CD14-positive monocyte (primary cell): ENCODE data around the gene LLGL2. TPM values are rescaled to one million over a fixed set of nuclear protein-coding genes. Genes with fewer than 3 reads are reported as not detected.

Source experiments
- DNase-seq, 3 donors: peaks; one replicate each; pipeline ENCODE4 v3.0.0-alpha.2; 2011 to 2022
- H2AFZ ChIP-seq: 2 replicates; pipeline ENCODE4 v1.6.0; 2012; ENCODE audit warnings: mild to moderate bottlenecking, low read depth, low read length, inconsistent platforms; ENCODE audit not compliant: insufficient read depth, poor library complexity, severe bottlenecking
- H3K27ac ChIP-seq, 2 donors: 1 replicate in 1 of 2; 2 replicates in 1 of 2; pipeline ENCODE4 v1.5.1; 2012 to 2013; ENCODE audit warnings: low read length in 2 of 2, control low read depth in 1 of 2, inconsistent platforms in 1 of 2, low read depth in 1 of 2, mild to moderate bottlenecking in 1 of 2
- H3K27me3 ChIP-seq, 2 donors: one replicate each; pipeline versions ENCODE4 v1.6.0 to v1.6.1; 2011 to 2013; ENCODE audit warnings: low read length in 2 of 2; ENCODE audit not compliant: control insufficient read depth in 2 of 2, insufficient read depth in 2 of 2
- H3K36me3 ChIP-seq, 2 donors: replicated peaks in 1 of 2; 1 replicate in 1 of 2; 2 replicates in 1 of 2; pipeline versions ENCODE4 v1.5.1 to v1.6.1; 2012 to 2013; ENCODE audit warnings: low read length in 2 of 2, control low read depth in 1 of 2, inconsistent platforms in 1 of 2, mild to moderate bottlenecking in 1 of 2; ENCODE audit not compliant: insufficient read depth in 2 of 2, control insufficient read depth in 1 of 2
- H3K4me1 ChIP-seq, 2 donors: 1 replicate in 1 of 2; 2 replicates in 1 of 2; pipeline versions ENCODE4 v1.5.1 to v1.6.1; 2012 to 2013; ENCODE audit warnings: low read length in 2 of 2, control low read depth in 1 of 2, inconsistent platforms in 1 of 2, mild to moderate bottlenecking in 1 of 2, moderate library complexity in 1 of 2; ENCODE audit not compliant: insufficient read depth in 2 of 2, control insufficient read depth in 1 of 2
- H3K4me2 ChIP-seq: replicated peaks from 2 replicates; pipeline ENCODE3; 2012; ENCODE audit warnings: low read length, moderate library complexity, mild to moderate bottlenecking; ENCODE audit not compliant: poor library complexity, severe bottlenecking; ENCODE audit errors: extremely low read depth
- H3K4me3 ChIP-seq, 3 experiments: fragments of 200-600 bp in 1 of 3; sonication (generic) in 1 of 3; replicated peaks in 1 of 3; 1 replicate in 2 of 3; 2 replicates in 1 of 3; pipeline ENCODE4 v1.5.1; 2011 to 2013; ENCODE audit warnings: low read length in 3 of 3, mild to moderate bottlenecking in 3 of 3, control low read depth in 2 of 3, low read depth in 2 of 3, inconsistent platforms in 1 of 3, moderate library complexity in 1 of 3
- H3K79me2 ChIP-seq: 2 replicates; pipeline ENCODE4 v1.6.0; 2012; ENCODE audit warnings: mild to moderate bottlenecking, control low read depth, inconsistent platforms, low read length, moderate library complexity; ENCODE audit not compliant: insufficient read depth
- H3K9ac ChIP-seq: 2 replicates; pipeline ENCODE4 v1.6.0; 2017; ENCODE audit warnings: low read length, mild to moderate bottlenecking; ENCODE audit not compliant: insufficient read depth, poor library complexity, severe bottlenecking
- H3K9me3 ChIP-seq, 2 donors: replicated peaks in 1 of 2; 1 replicate in 1 of 2; 2 replicates in 1 of 2; pipeline versions ENCODE4 v1.5.1 to v1.6.1; 2012 to 2013; ENCODE audit warnings: low read length in 2 of 2, control low read depth in 1 of 2; ENCODE audit not compliant: control insufficient read depth in 1 of 2, insufficient read depth in 1 of 2
- H4K20me1 ChIP-seq: 2 replicates; pipeline ENCODE4 v1.6.0; 2012; ENCODE audit warnings: mild to moderate bottlenecking, low read length, control low read depth, moderate library complexity; ENCODE audit not compliant: insufficient read depth
- H3K27ac Mint-ChIP-seq, 7 donors: one replicate each; pipeline ENCODE4 v1.8.0; 2020; ENCODE audit warnings: mild to moderate bottlenecking in 7 of 7, mixed read lengths in 7 of 7, moderate library complexity in 6 of 7, inconsistent platforms in 2 of 7
- H3K27me3 Mint-ChIP-seq, 3 donors: one replicate each; pipeline ENCODE4 v1.8.0; 2021 to 2022; ENCODE audit warnings: low read depth in 3 of 3, mild to moderate bottlenecking in 3 of 3, mixed read lengths in 3 of 3, moderate library complexity in 3 of 3, inconsistent platforms in 1 of 3
- H3K36me3 Mint-ChIP-seq, 2 donors: one replicate each; pipeline ENCODE4 v1.8.0; 2020; ENCODE audit warnings: mixed read lengths in 2 of 2, inconsistent platforms in 1 of 2, mild to moderate bottlenecking in 1 of 2
- H3K4me1 Mint-ChIP-seq: one replicate; pipeline ENCODE4 v1.8.0; 2020; ENCODE audit warnings: mild to moderate bottlenecking, mixed read lengths
- H3K4me3 Mint-ChIP-seq, 2 donors: one replicate each; pipeline ENCODE4 v1.8.0; 2020; ENCODE audit warnings: mild to moderate bottlenecking in 2 of 2, mixed read lengths in 2 of 2, moderate library complexity in 1 of 2
- H3K9me3 Mint-ChIP-seq, 7 donors: one replicate each; pipeline ENCODE4 v1.8.0; 2020 to 2022; ENCODE audit warnings: mixed read lengths in 7 of 7, mild to moderate bottlenecking in 6 of 7, moderate library complexity in 6 of 7, inconsistent platforms in 2 of 7
- CTCF ChIP-seq: fragments of 200-600 bp; IDR thresholded peaks from one replicate; pipeline ENCODE4 v1.8.0; 2022; ENCODE audit warnings: antibody characterized with exemption, mild to moderate bottlenecking
- WGBS: methylation state at CpG from one replicate; pipeline ENCODE4 v1.1.5; 2013; ENCODE audit warnings: missing lambda C conversion rate; ENCODE audit not compliant: insufficient coverage; 5-methylcytosine and 5-hydroxymethylcytosine counted together
- intact Hi-C, 2 donors: fragments of 100-400 bp; cut with micrococcal nuclease; formaldehyde crosslinking; loops; one replicate each; pipeline versions ENCODE4 v1.15.0 to v1.15.1; 2023
- polyA plus RNA-seq, 3 donors: library from polyadenylated mRNA; depleted of rRNA in 1 of 3; unstranded in 2 of 3; stranded (reverse) in 1 of 3; fragments of 300-500 nt in 2 of 3; fragments of >200 nt in 1 of 3; fragmentation: Illumina TruSeq in 2 of 3; gene quantifications; 1 replicate in 2 of 3; 2 replicates in 1 of 3; pipeline ENCODE4 v1.2.3, GENCODE V29; 2012 to 2021

The LLGL2 gene
- polyA plus RNA-seq, 3 donors, result 4.8 to 7.5 (median 5.5) TPM

- H3K9me3 Mint-ChIP-seq, result peaks cover 0 to 2% (median 0%) of the 10 kb centered on the region in 7 donors
- no peak overlapping the region for H3K4me2 ChIP-seq
- no peak overlapping the region for H3K9ac ChIP-seq
- H3K27me3 ChIP-seq, result no peaks in the 10 kb centered on the region
- TF ChIP-seq CTCF, result no peak
- no peak overlapping the region for H3K4me3 Mint-ChIP-seq
- H3K27ac ChIP-seq, result no peak overlapping the region
- H3K4me1 ChIP-seq, result no peaks in the 10 kb centered on the region
- no peaks in the 10 kb centered on the region for H3K79me2 ChIP-seq
- H4K20me1 ChIP-seq, result no peaks in the 10 kb centered on the region
- no peak for DNase-seq
- H3K27me3 Mint-ChIP-seq, result peaks cover 0 to 5% (median 0%) of the 10 kb centered on the region in 3 donors
- no peaks in the 10 kb centered on the region for H3K4me1 Mint-ChIP-seq
- no peaks in the 10 kb centered on the region for H3K36me3 ChIP-seq
- 96% methylated on average over 4 of the region's 4 CpGs for WGBS
- intact Hi-C loops, result no loop called here
- H3K4me3 ChIP-seq, result no peak overlapping the region
- H3K9me3 ChIP-seq, result no peaks in the 10 kb centered on the region
- H2AFZ ChIP-seq, result no peak overlapping the region
- H3K27ac Mint-ChIP-seq, result no peak overlapping the region
- H3K36me3 Mint-ChIP-seq, result no peaks in the 10 kb centered on the region
Measured at GRCh38 chr17:75550139-75550465, 24.6 kb downstream of the LLGL2 start.

- H2AFZ ChIP-seq, result no peak overlapping the region
- intact Hi-C loops, result no loop called here
- no peak overlapping the region for H3K9ac ChIP-seq
- H3K9me3 Mint-ChIP-seq, result peaks cover 0 to 4% (median 0%) of the 10 kb centered on the region in 7 donors
- H3K4me2 ChIP-seq, result no peak overlapping the region
- no peaks in the 10 kb centered on the region for H4K20me1 ChIP-seq
- H3K27ac Mint-ChIP-seq, result no peak overlapping the region
- no peaks in the 10 kb centered on the region for H3K79me2 ChIP-seq
- no peaks in the 10 kb centered on the region for H3K4me1 ChIP-seq
- H3K27me3 ChIP-seq, result no peaks in the 10 kb centered on the region
- no peak overlapping the region for H3K4me3 Mint-ChIP-seq
- TF ChIP-seq CTCF, result no peak
- WGBS, result 98% methylated on average over 7 of the region's 7 CpGs
- H3K36me3 ChIP-seq, result no peaks in the 10 kb centered on the region
- no peaks in the 10 kb centered on the region for H3K4me1 Mint-ChIP-seq
- H3K27ac ChIP-seq, result no peak overlapping the region
- H3K36me3 Mint-ChIP-seq, result no peaks in the 10 kb centered on the region
- no peak overlapping the region for H3K4me3 ChIP-seq
- H3K27me3 Mint-ChIP-seq, result peaks cover 0 to 2% (median 1%) of the 10 kb centered on the region in 3 donors
- H3K9me3 ChIP-seq, result no peaks in the 10 kb centered on the region
- DNase-seq, result no peak
Measured at GRCh38 chr17:75551266-75551665, 25.8 kb downstream of the LLGL2 start.
